22Rv1 (cell line): ENCODE data around the gene GJB6.

ENCODE experiments used
- H3K27ac ChIP-seq: fragments of 450-650 bp; 2 replicates; pipeline ENCODE4 v1.5.1; 2017
- CTCF ChIP-seq: fragments of 450-650 bp; IDR thresholded peaks from 2 replicates; pipeline ENCODE4 v1.5.1; 2017; ENCODE audit warnings: mild to moderate bottlenecking
- ZFX ChIP-seq: fragments of 450-650 bp; IDR thresholded peaks from 2 replicates; pipeline ENCODE4 v1.6.1; 2017; ENCODE audit warnings: antibody characterized with exemption, borderline replicate concordance

GJB6 gene

DNA sequence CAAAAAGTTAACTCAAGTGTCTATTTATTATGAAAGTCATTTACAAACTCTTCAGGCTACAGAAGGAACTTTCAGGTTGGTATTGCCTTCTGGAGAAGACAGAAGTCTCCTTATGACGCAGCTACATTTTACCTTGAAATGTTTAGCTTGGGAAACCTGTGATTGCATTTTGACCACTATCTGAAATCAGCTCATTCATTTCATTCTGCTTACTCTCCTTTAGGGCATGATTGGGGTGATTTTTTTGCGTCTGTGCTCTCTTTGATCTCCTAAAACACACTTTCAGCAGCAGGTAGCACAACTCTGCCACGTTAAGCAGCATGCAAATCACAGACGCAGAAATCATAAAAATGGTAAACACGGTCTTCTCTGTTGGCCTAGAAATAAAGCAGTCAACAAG is 9.6 kb downstream of the GJB6 start:
- no peak for TF ChIP-seq ZFX
- no peak overlapping the region for H3K27ac ChIP-seq

- TF ChIP-seq ZFX (no peak), CTCF (no peak)
- H3K27ac ChIP-seq = no peak overlapping the region
Observed at GRCh38 chr13:20221772-20222171, 10.3 kb downstream of the GJB6 start.

DNA sequence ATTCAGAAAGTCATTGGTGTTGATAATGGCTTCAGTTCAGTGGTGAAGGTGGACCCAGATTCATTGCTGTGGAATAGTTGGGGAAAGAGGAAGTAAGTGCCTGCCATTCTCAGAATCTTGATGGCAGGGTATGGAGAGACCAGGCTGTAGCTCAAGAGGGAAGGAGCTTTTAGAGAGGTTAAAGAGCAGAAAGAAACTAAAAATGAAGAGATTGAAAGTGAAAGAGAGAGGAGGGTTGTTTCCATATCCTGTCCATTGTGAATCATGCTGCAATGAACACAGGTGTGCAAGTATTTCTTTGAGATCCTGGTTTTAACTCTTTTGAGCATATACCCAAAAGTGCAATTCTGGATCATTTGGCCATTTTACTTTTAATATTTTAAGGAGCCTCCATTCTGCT is 12.5 kb downstream of the GJB6 start:
- no peak for TF ChIP-seq ZFX
- no peak overlapping the region for H3K27ac ChIP-seq

GRCh38 chr13:20217168-20217567 is 15.0 kb downstream of the GJB6 start:
- no peak overlapping the region for H3K27ac ChIP-seq
- no peak for TF ChIP-seq ZFX
- no peak for TF ChIP-seq CTCF

DNA sequence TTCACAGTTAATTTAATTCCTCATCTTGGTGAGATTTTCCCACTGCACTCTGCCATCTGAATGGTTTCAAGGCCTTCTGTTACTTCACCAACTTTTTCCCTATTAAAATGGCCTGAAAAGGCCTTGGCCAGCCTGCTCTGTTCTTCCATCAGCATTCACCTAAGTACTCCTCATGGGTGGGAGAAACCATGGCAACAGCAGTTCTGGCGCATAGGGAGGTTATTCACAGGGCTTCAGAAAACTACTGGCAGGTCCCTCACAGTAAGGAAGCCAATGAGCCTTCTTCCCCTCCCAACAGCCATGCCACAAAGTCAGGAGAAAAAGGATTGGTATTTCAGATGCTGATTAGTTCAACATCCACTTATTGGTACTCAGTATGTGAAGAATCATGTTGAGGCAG is 22.2 kb downstream of the GJB6 start:
- H3K27ac ChIP-seq = no peak overlapping the region
- TF ChIP-seq ZFX (no peak), CTCF (no peak)

GRCh38 chr13:20206698-20207235 is 25.4 kb downstream of the GJB6 start:
- no peak overlapping the region for H3K27ac ChIP-seq
- TF ChIP-seq ZFX = no peak
- TF ChIP-seq CTCF = no peak

DNA sequence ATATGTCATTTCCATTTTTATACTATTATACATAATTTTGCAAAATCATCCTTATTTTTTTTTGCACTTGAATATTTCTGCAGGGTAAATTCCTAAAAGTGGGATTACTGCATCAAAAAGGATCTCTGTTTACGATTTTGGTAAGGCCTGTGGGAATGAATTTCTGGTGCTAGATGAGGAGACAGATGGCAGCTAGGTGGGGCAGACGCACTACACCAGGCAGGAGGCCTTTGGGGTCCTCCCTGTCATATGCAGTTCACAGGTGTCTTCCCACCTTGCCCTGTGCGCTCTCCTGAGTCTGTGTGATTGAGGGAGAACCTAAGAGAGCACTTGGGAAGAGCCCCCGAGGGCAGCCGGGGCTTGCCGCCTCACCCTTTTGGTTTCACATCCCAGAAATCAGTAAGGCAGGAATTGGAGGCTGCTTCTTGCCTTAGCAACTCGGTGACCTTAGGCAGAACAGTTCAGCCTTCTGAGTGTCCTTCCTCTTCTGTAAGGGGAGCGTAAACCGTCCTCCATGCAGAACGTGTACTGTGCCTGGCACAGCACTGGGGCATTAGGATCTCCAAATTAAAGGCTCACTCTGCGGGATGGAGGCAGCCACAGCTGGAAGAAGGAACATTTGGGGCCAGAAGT is 25.9 kb downstream of the GJB6 start:
- H3K27ac ChIP-seq = no peak overlapping the region
- TF ChIP-seq ZFX (no peak), CTCF (no peak)

DNA sequence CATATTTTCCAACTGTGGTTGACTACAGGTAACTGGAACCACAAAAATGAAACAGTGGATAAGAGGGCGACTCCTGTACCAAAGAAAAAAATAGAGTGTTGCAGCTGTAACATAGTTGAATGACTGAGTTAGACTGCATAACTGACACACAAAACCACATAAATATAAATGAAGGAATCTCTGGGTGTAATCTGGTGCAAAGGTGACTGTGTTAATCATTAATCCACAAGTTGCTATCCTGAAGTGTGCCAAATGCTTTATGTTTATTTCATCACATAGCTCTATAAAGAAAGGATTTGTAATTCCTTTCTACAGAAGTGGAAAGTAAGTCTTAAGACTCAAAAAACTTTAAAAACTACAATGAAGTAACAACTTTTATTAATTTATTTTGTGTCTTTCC is 33.3 kb downstream of the GJB6 start:
- no peak for TF ChIP-seq ZFX
- TF ChIP-seq CTCF = no peak
- H3K27ac ChIP-seq = no peak overlapping the region
